GM12865 (cell line): ENCODE results near the gene PTPN22.

Experiments used
- DNase-seq: peaks from one replicate; pipeline ENCODE4 v3.0.0; 2010; ENCODE audit warnings: low read depth
- H3K4me3 ChIP-seq: 2 replicates; pipeline ENCODE4 v1.5.1; 2011; ENCODE audit warnings: mild to moderate bottlenecking, low read depth, low read length, control low read depth
- CTCF ChIP-seq: IDR thresholded peaks from 2 replicates; pipeline ENCODE4 v1.5.1; 2011; ENCODE audit warnings: low read length, control low read depth, low read depth, inconsistent platforms; ENCODE audit not compliant: insufficient read depth; ENCODE audit errors: missing control alignments

PTPN22 gene

GRCh38 chr1:113792471-113792870 is 79.0 kb downstream of the PTPN22 start:
- TF ChIP-seq CTCF = no peak
- H3K4me3 ChIP-seq = no peak overlapping the region
- peak; percentile 29 for DNase-seq

GRCh38 chr1:113788802-113789201 is 82.7 kb downstream of the PTPN22 start:
- TF ChIP-seq CTCF = no peak
- H3K4me3 ChIP-seq = no peak overlapping the region
- DNase-seq = no peak

- TF ChIP-seq CTCF = no peak
- DNase-seq = no peak
- no peak overlapping the region for H3K4me3 ChIP-seq
Observed at GRCh38 chr1:113787663-113788062, 83.8 kb downstream of the PTPN22 start.

- no peak for DNase-seq
- no peak overlapping the region for H3K4me3 ChIP-seq
- TF ChIP-seq CTCF = no peak
Observed at GRCh38 chr1:113786069-113786468, 85.4 kb downstream of the PTPN22 start.

GRCh38 chr1:113784104-113784779 is 87.3 kb downstream of the PTPN22 start:
- peak; percentile 73 for DNase-seq
- H3K4me3 ChIP-seq = 0 out of 2 replicates have a peak overlapping the region, but pooled peaks have one; percentile 8
- TF ChIP-seq CTCF = no peak

- DNase-seq = peak; percentile 61
- TF ChIP-seq CTCF = no peak
- H3K4me3 ChIP-seq = 0 out of 2 replicates have a peak overlapping the region, but pooled peaks have one; percentile 8
Observed at GRCh38 chr1:113783254-113784103, 88.0 kb downstream of the PTPN22 start.
